Thoracic aorta (tissue), 2 donors: ENCODE data around the gene DRAP1. TPM values are rescaled to one million over a fixed set of nuclear protein-coding genes. Genes with fewer than 3 reads are reported as not detected.

ENCODE experiments used
- ATAC-seq: fragments of 150-250 bp; one replicate; pipeline ENCODE4 v1.8.0; 2017; ENCODE audit warnings: low read depth; ENCODE audit not compliant: insufficient number of reproducible peaks, low FRiP score
- DNase-seq: peaks from one replicate; pipeline ENCODE4 v3.0.0-alpha.2; 2020; ENCODE audit warnings: low spot score
- H3K27ac ChIP-seq, 2 donors: fragments of 200-600 bp; sonication (generic); 1 replicate in 1 of 2; 2 replicates in 1 of 2; pipeline ENCODE4 v1.5.1; 2016; ENCODE audit warnings: mild to moderate bottlenecking in 2 of 2, moderate library complexity in 2 of 2
- H3K27me3 ChIP-seq: fragments of 200-600 bp; sonication (generic); replicated peaks from 2 replicates; pipeline ENCODE4 v1.6.0; 2016; ENCODE audit warnings: mild to moderate bottlenecking; ENCODE audit not compliant: insufficient read depth
- H3K36me3 ChIP-seq: fragments of 200-600 bp; sonication (generic); one replicate; pipeline ENCODE4 v1.5.1; 2016
- H3K4me1 ChIP-seq, 2 donors: fragments of 200-600 bp; sonication (generic); 1 replicate in 1 of 2; 2 replicates in 1 of 2; pipeline versions ENCODE4 v1.5.1 to v1.6.0; 2016; ENCODE audit warnings: low read depth in 2 of 2, mild to moderate bottlenecking in 1 of 2; ENCODE audit not compliant: control insufficient read depth in 1 of 2
- H3K4me3 ChIP-seq: fragments of 200-600 bp; sonication (generic); 2 replicates; pipeline ENCODE4 v1.5.1; 2016; ENCODE audit warnings: mild to moderate bottlenecking
- H3K9me3 ChIP-seq: fragments of 200-600 bp; sonication (generic); 2 replicates; pipeline ENCODE4 v1.5.1; 2016
- total RNA-seq, 2 donors: library from RNA; depleted of rRNA; stranded (reverse); fragments of >200 nt; gene quantifications; one replicate each; pipeline versions ENCODE4 v1.1.0 to v1.2.3, GENCODE V29; 2016
- TF ChIP-seq, protein P1 (sequence below): fragments of 200-600 bp; sonication (generic); IDR thresholded peaks from one replicate; pipeline ENCODE4 v1.5.1; 2019; ENCODE audit warnings: antibody characterized with exemption

Gene DRAP1
- total RNA-seq, 2 donors from 2014 or later, result 82.5 to 91.2 TPM

DNA sequence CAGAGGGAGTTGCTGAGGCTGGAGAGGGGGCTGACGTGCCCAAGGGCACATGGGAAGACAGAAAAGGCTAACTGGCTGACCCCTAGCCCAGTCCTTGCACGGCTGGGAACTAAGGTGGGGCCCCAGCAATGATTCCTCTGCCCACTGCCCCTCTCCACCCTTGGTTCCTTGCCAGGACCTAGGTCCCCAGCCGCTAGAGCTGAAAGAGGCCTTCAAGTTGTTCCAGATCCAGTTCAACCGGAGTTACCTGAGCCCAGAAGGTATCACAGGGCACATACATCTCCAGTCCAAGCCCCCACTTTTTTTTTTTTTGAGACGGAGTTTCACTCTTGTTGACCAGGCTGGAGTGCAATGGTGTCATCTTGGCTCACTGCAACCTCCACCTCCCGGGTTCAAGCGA, 39.2 kb upstream of the DRAP1 start:
- Histone ChIP-seq H3K4me1 (no peaks in the 10 kb centered on the region), H3K4me3 (no peak overlapping the region), H3K27me3 (no peaks in the 10 kb centered on the region), H3K36me3 (peaks cover 16% of the 10 kb centered on the region), H3K27ac (no peak overlapping the region), H3K9me3 (no peaks in the 10 kb centered on the region)
- no peak for DNase-seq
- TF ChIP-seq, protein P1, sequence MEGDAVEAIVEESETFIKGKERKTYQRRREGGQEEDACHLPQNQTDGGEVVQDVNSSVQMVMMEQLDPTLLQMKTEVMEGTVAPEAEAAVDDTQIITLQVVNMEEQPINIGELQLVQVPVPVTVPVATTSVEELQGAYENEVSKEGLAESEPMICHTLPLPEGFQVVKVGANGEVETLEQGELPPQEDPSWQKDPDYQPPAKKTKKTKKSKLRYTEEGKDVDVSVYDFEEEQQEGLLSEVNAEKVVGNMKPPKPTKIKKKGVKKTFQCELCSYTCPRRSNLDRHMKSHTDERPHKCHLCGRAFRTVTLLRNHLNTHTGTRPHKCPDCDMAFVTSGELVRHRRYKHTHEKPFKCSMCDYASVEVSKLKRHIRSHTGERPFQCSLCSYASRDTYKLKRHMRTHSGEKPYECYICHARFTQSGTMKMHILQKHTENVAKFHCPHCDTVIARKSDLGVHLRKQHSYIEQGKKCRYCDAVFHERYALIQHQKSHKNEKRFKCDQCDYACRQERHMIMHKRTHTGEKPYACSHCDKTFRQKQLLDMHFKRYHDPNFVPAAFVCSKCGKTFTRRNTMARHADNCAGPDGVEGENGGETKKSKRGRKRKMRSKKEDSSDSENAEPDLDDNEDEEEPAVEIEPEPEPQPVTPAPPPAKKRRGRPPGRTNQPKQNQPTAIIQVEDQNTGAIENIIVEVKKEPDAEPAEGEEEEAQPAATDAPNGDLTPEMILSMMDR, result no peak
- no peak for ATAC-seq

DNA sequence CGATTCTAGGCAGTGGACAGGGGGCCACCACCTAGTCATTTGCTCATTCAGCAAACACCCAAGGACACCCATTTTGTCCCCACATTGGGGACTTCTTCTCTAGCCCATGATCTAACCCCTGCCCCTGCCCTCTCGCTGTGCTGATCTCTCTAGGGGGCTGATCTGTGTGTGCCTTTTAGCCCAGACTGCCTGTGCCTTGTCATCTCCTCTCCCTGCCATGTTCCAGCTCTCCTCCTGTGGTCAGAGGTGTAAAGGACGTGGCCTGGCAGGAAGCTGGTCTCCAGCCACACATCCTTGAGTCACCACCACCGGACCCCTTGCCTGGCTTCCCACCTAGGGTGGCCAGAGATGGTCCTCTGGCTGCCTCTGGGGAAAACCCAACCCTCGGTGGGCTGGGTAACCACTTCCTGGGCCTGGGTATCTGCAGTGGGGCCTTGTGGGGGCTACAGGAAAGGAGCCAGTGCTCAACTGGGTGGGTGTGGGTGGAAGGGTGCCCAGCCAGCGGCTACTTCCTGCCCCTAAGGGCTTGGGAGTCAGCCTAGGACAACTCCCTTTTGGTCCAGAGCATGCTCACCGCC, 38.3 kb upstream of the DRAP1 start:
- DNase-seq (no peak), ATAC-seq (no peak)
- Histone ChIP-seq H3K4me1 (no peaks in the 10 kb centered on the region), H3K27ac (no peak overlapping the region), H3K4me3 (no peak overlapping the region), H3K9me3 (no peaks in the 10 kb centered on the region), H3K27me3 (no peaks in the 10 kb centered on the region), H3K36me3 (peaks cover 16% of the 10 kb centered on the region)
- TF ChIP-seq, protein P1, result no peak

DNA sequence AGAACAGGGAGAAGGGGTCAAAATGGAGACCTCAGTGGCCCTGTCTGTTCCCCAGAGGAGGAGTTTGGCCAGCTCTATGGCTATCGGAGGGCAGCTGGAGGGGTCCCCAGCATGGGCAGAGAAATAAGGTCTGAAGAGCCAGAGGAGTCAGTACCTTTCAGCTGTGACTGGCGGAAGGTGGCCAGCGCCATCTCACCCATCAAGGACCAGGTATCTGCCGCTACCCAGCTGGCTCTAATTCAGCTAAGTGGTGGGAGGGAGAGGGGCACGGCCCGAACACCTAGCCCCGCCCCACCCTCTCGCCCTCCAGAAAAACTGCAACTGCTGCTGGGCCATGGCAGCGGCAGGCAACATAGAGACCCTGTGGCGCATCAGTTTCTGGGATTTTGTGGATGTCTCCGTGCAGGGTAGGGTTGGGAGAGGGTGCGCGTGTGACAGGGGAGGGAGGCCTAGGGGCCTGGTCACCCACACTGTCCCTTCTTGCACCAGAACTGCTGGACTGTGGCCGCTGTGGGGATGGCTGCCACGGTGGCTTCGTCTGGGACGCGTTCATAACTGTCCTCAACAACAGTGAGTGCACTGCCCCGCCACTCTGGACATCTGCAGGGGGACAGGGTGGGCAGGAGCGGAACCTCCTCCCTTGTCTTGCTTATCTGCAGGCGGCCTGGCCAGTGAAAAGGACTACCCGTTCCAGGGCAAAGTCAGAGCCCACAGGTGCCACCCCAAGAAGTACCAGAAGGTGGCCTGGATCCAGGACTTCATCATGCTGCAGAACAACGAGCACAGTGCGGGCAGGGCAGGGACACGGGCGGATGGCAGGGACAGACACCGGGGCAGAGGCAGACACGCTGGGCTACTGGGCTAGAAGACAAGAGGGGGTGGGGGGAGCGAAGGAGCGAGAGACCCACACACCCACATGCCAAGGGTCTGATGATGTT, 36.8 kb upstream of the DRAP1 start:
- ATAC-seq (no peak), DNase-seq (no peak)
- Histone ChIP-seq H3K9me3 (no peaks in the 10 kb centered on the region), H3K4me1 (peaks cover 6 to 13% of the 10 kb centered on the region in 2 donors), H3K4me3 (no peak overlapping the region), H3K36me3 (peaks cover 16% of the 10 kb centered on the region), H3K27me3 (no peaks in the 10 kb centered on the region), H3K27ac (no peak overlapping the region)
- TF ChIP-seq, protein P1, result no peak

DNA sequence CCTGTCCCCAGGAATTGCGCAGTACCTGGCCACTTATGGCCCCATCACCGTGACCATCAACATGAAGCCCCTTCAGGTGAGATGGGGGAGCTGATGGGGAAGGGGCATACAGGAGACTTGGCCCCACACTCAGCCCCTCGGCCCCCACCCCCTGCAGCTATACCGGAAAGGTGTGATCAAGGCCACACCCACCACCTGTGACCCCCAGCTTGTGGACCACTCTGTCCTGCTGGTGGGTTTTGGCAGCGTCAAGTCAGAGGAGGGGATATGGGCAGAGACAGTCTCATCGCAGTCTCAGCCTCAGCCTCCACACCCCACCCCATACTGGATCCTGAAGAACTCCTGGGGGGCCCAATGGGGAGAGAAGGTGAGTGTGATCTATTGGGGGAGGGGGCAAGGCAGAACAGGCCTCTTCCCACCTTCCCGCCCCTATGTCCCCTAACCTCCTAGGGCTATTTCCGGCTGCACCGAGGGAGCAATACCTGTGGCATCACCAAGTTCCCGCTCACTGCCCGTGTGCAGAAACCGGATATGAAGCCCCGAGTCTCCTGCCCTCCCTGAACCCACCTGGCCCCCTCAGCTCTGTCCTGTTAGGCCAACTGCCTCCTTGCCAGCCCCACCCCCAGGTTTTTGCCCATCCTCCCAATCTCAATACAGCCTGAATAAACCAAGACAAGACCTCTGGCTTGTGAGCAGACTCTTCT, 36.0 kb upstream of the DRAP1 start:
- TF ChIP-seq, protein P1, result no peak
- ATAC-seq (no peak), DNase-seq (no peak)
- no peaks in the 10 kb centered on the region for H3K9me3 ChIP-seq
- H3K27ac ChIP-seq, result no peak overlapping the region
- peaks cover 11 to 18% of the 10 kb centered on the region in 2 donors for H3K4me1 ChIP-seq
- no peaks in the 10 kb centered on the region for H3K27me3 ChIP-seq
- no peak overlapping the region for H3K4me3 ChIP-seq
- peaks cover 16% of the 10 kb centered on the region for H3K36me3 ChIP-seq
